CD4-positive, alpha-beta T cell treated with Interleukin-12 subunit alpha and Interleukin-12 subunit beta, for 1 hour (primary cell): ENCODE data around the gene FKBP5.
A peak's percentile ranks its signal among the peaks of the same experiment; 100 is the strongest.

Source experiments
- DNase-seq: peaks from one replicate; pipeline ENCODE4 v3.0.0-alpha.2; 2020

The FKBP5 gene

GRCh38 chr6:35651244-35651643 lies 37.5 kb downstream of the FKBP5 start:
- no peak for DNase-seq

- DNase-seq, result no peak
Measured at GRCh38 chr6:35650015-35650414, 38.7 kb downstream of the FKBP5 start.

DNA sequence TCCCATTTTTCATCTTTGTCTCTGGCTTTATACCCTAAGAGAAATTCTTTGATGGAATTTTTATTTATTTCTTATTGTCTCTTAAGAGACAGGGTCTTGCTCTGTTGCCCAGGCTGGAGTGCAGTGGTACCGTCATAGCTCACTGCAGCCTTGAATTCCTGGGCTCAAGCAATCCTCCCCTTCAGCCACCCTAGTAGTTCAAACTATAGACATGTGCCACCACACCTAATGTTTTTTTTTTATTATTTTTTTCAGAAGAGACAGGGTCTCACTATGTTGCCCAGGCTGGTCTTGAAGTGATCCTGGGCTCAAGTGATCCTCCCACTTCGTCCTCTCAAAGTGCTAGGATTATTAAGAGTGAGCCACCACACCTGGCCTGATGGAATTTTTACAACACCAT lies 40.5 kb downstream of the FKBP5 start:
- DNase-seq, result no peak

DNA sequence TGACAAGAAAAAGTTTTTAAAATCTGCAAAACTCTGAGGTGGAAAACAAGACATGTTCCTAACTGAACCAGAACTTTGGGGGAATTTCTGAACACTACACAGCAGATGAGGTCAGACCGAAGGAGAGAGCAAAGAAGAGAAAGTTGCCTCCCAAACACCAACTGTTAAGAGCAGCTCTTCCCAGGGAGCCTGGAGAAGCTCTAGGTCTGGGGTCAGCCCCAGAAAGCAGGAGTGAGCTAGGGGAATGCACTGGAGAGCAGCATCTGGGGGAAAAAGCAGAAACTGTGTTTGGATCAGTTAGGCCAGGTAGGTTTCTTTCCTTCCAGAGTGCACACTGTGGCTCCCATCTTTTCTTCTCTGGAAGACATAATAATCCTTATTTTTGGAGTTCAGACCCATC lies 41.3 kb downstream of the FKBP5 start:
- DNase-seq, result no peak

DNA sequence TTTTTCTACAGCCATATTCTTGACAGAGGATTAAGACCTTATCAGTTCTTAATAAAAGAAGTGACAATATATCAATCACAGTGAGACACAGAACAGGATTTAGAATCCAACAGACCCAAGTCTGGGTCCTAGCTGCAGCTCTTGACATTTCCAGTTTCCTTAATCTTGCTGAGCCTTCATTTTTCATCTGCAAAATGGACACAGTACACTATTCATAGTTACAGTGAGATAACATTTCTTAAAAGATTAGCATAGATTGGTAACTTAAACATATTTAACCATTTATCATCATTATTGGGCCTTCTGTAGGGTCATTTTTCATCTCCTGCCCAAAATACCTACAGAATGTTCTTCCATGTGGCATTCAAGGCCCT lies 45.6 kb downstream of the FKBP5 start:
- no peak for DNase-seq

DNA sequence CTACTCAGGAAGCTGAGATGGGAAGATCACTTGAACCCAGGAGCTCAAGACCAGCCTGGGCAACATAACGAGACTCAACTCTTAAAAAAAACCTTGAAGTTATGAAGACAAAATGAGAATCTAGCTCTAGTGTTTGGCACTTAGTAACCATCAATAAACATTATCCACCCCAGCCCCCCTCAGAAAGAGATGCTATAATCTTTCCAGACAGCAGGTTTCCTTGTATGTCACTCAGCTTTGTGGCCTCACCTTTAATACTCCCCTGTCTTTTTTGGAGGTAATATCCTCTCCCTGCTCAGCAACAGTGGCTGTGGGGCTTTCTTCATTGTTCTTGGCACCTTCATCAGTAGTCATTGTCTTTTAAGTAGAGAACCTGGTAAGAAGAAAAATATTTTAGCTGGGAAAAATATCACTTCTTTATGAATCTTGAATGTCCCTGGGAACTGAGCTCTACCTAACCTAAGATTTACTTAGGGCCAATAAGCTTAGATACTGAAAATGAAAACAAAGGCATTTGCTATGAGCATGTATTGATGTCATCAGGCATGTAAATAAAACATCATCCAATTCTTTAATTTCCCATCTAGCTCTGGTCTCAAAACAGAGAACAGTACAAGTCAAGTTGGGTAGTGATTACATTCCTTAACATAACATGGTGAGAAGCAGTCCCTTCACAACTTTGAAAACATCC lies 46.1 kb downstream of the FKBP5 start:
- no peak for DNase-seq

- DNase-seq, result no peak
Measured at GRCh38 chr6:35640017-35640664, 48.6 kb downstream of the FKBP5 start.

- DNase-seq, result no peak
Measured at GRCh38 chr6:35638679-35639078, 50.0 kb downstream of the FKBP5 start.

DNA sequence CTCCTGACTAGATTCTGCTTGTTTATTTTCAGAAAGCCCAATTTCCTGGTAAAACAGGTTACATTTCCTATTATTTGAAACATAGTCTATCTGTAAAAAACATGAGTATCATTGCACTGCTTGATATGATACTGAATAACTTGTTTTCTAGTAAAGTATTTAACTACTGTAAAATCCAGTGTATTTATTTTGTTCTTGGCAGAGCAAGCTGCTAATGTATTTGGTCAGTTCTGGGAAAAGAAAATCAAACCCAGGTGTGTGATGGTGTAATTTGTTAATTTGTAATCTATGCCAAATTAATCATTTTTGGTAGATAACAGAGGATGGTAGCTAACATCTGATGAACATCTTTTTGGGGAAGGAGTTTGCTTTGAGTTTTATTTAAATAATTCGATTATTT lies 50.8 kb downstream of the FKBP5 start:
- DNase-seq, result no peak

DNA sequence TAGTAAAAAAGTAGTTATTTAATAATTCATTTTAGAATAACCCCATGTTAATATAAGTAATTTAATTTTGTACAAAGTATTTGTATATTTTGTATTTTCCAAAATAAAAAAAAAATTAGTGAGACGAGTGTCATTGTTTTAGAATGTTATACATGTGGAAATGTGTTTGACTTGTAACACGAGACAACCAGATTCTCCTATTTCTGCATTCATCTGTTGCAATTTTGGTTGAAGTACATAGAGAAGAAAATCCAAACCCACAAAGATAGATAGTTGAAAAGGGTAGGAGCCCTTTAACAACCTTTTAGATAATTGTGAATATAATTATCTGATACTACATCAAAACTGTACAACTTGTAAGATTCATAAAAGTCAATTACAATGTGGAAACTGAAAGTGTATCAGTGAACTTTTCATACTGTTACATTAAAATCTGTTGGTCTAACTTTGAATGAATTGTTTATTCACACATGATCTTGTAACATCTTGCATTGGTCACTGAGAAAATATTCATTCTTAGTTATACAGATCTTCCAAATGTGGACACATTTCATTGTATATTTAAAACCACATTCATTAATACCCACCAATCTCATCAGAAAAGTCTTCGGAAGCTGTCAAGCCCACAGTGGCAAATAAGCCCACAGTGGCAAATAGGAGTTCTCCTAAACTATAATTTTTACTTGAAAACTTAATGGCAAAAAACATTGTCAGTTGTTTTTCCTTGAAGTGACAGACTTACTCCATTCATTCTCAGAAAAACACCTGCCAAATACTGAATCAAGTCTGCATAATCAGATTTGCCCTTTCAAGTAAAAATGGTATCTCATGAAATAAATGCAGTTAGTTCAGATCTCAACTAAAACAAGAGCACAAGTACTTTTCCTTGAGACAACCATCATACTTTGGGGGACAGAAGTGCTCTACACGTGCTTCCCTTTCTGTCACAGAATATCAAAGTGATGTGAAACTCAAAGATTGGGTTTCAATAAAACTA lies 52.8 kb downstream of the FKBP5 start:
- no peak for DNase-seq

GRCh38 chr6:35634316-35634715 lies 54.4 kb downstream of the FKBP5 start:
- no peak for DNase-seq

DNA sequence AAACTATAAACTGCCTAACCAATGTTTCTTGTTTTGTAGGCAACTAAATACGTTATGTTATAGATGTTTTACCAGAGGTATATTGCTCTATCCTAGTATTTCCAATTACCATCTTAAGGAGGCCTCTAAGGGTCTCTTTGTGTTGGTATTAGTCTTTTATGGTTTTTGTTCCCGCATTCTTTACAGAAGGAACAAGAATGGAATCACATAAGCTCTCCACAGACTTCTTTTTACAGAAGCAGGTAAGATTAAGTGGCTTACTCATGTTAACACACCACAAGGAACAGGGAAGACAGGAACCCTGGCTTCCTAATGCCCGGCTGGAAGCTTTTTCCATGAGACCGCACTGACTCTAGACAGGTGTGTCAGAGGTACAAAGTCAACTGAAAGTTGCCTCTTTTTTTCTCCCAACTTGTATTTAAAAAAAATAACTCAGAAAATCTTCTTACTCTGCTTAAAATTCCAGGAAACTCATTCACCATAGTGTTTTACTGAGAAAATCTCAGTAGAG lies 55.1 kb downstream of the FKBP5 start:
- DNase-seq, result no peak

DNA sequence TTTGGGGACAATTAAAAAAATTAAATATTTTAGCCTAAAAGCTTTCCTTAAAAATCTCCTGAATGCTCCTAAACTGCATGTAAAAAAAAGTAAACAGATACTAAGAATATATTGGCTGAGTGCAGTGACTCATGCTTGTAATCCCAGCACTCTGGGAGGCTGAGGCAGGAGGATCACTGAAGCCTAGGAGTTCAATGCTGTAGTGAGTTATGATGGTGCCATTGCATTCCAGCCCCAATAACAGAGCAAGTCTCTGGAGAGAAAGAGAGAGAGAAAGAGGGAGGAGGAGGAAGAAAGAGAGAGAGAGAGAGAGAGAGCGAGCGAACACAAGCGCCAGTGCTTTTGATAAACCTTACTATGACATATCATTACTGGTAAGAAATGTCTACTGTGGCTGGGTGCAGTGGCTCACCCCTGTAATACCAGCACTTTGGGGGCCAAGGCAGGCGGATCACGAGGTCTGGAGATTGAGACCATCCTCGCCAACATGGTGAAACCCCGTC lies 58.8 kb downstream of the FKBP5 start:
- DNase-seq, result no peak

DNA sequence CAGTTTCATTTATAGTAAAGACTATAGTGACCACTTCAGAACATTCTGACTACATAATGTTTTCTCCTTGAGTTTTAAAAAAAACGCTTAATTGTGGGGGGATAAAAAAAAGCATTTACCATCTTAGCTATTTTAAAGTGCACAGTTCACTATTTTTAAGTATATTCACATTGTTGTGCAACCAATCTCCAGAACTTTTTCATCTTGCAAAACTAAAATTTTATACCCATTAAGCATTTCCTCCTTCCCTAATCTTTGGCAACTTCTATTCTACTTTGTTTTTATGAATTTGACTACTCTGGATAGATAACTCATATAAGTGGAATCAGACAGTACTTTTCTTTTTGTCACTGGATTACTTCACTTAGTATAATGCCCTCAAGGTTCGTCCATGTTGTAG lies 62.3 kb downstream of the FKBP5 start:
- DNase-seq, result no peak

- peak; percentile 63 for DNase-seq
Measured at GRCh38 chr6:35624341-35625070, 64.2 kb downstream of the FKBP5 start.

DNA sequence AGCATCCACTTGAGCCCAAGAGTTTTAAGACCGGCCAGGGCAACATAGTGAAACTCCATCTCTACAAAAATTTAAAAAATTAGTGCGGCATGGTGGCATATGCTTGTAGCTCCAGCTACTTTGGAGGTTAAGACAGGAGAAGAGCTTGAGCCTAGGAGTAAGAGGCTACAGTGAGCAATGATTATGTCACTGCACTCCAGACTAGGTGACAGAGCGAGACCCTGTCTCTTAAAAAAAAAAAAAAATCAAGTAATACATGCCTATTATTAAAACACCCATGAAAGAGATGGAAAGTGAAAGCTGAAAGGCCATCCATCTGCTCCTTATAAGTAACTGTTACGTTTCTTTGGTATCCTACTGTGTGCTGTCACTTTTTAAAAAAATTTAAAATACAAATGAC lies 66.4 kb downstream of the FKBP5 start:
- DNase-seq, result no peak

- DNase-seq, result no peak
Measured at GRCh38 chr6:35620706-35621105, 68.0 kb downstream of the FKBP5 start.

DNA sequence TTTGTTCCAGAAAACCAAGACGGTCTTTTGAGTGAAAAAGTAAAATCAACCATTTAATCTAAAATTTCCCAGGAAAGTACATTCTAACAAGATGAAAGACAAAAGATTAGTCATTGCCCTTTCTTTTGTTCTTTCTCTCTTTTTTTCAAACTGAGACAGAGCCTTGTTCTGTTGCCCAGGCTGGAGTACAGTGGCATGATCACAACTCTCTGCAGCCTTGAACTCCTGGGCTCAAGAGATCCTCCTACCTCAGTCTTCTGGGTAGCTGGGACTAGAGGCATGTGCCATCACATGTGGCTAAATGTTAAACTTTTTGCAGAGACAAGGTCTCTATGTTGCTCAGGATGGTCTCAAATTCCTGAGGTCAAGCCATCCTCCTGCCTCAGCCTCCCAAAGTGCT lies 75.0 kb downstream of the FKBP5 start:
- no peak for DNase-seq

GRCh38 chr6:35611240-35611639 lies 77.5 kb downstream of the FKBP5 start:
- DNase-seq, result peak; percentile 42

- no peak for DNase-seq
Measured at GRCh38 chr6:35610830-35611229, 77.9 kb downstream of the FKBP5 start.

- DNase-seq, result no peak
Measured at GRCh38 chr6:35609588-35609987, 79.1 kb downstream of the FKBP5 start.

GRCh38 chr6:35607517-35608233 lies 81.0 kb downstream of the FKBP5 start:
- no peak for DNase-seq
